GM19238 (cell line): ENCODE measurements around the gene TBC1D25.
A peak's percentile ranks its signal among the peaks of the same experiment; 100 is the strongest.

Experiments
- DNase-seq: peaks from one replicate; pipeline ENCODE4 v3.0.0; 2011; ENCODE audit warnings: low spot score; ENCODE audit not compliant: insufficient read length

Gene TBC1D25

GRCh38 chrX:48558271-48558670, 18.8 kb downstream of the TBC1D25 start:
- DNase-seq: no peak

- DNase-seq: no peak
Measured at GRCh38 chrX:48559636-48560035, 20.1 kb downstream of the TBC1D25 start.

- no peak for DNase-seq
Measured at GRCh38 chrX:48560056-48560455, 20.5 kb downstream of the TBC1D25 start.

- DNase-seq: no peak
Measured at GRCh38 chrX:48560681-48561080, 21.2 kb downstream of the TBC1D25 start.

GRCh38 chrX:48569958-48570357, 30.4 kb downstream of the TBC1D25 start:
- no peak for DNase-seq

GRCh38 chrX:48573690-48574269, 34.3 kb downstream of the TBC1D25 start:
- DNase-seq: no peak

- peak; percentile 65 for DNase-seq
Measured at GRCh38 chrX:48574270-48575266, 35.1 kb downstream of the TBC1D25 start, which contains the start of gene RBM3. TSS of gene RBM3 (plus strand) at chrX:48574484. CDS start at chrX:48575181, 697 bp downstream.

GRCh38 chrX:48575642-48576041, 36.1 kb downstream of the TBC1D25 start:
- no peak for DNase-seq

- DNase-seq: no peak
Measured at GRCh38 chrX:48576108-48576507, 36.6 kb downstream of the TBC1D25 start.

GRCh38 chrX:48578661-48579128, 39.2 kb downstream of the TBC1D25 start:
- no peak for DNase-seq

- DNase-seq: no peak
Measured at GRCh38 chrX:48579259-48579658, 39.7 kb downstream of the TBC1D25 start.

- DNase-seq: no peak
Measured at GRCh38 chrX:48580662-48581061, 41.1 kb downstream of the TBC1D25 start.

- DNase-seq: no peak
Measured at GRCh38 chrX:48584698-48585097, 45.2 kb downstream of the TBC1D25 start.

- DNase-seq: no peak
Measured at GRCh38 chrX:48589482-48590162, 50.1 kb downstream of the TBC1D25 start.

GRCh38 chrX:48590203-48591103, 50.9 kb downstream of the TBC1D25 start:
- no peak for DNase-seq

GRCh38 chrX:48591255-48591791, 51.8 kb downstream of the TBC1D25 start:
- no peak for DNase-seq

- DNase-seq: no peak
Measured at GRCh38 chrX:48592971-48593370, 53.5 kb downstream of the TBC1D25 start.

- no peak for DNase-seq
Measured at GRCh38 chrX:48595929-48596328, 56.4 kb downstream of the TBC1D25 start.

- DNase-seq: peak; percentile 71
Measured at GRCh38 chrX:48597353-48598264, 58.1 kb downstream of the TBC1D25 start, which contains the start of gene WDR13. TSS of gene WDR13 (plus strand) at chrX:48597492. CDS start at chrX:48597997, 505 bp downstream.
